ENCODE data around the gene TRIM39.
"Not testable (repeated sequence)": the region's sequence is repeated elsewhere in the genome, so short reads cannot be mapped to it uniquely, and the experiment has no call there.

TRIM39 gene

GRCh38 chr6:30369280-30369679 is 42.6 kb downstream of the TRIM39 start:
- not testable (repeated sequence) for DNase-seq

GRCh38 chr6:30378290-30378937 is 51.7 kb downstream of the TRIM39 start:
- DNase-seq, result no peak

GRCh38 chr6:30380464-30380863 is 53.7 kb downstream of the TRIM39 start:
- no peak for DNase-seq

- DNase-seq, result no peak
Measured at GRCh38 chr6:30386166-30386565, 59.4 kb downstream of the TRIM39 start.

GRCh38 chr6:30391240-30391639 is 64.5 kb downstream of the TRIM39 start:
- DNase-seq, result no peak

Measured in bone marrow (tissue), 2 donors.